HG03565 (cell line): ENCODE results near the gene TMEFF1.
A peak's percentile ranks its signal among the peaks of the same experiment; 100 is the strongest.

ENCODE experiments used
- ATAC-seq: cut with Tn5 transposase; IDR thresholded peaks from one replicate; pipeline ENCODE4 v1.9.1; 2021; ENCODE audit warnings: mild to moderate bottlenecking, moderate library complexity; ENCODE audit not compliant: unreplicated experiment

The TMEFF1 gene

DNA sequence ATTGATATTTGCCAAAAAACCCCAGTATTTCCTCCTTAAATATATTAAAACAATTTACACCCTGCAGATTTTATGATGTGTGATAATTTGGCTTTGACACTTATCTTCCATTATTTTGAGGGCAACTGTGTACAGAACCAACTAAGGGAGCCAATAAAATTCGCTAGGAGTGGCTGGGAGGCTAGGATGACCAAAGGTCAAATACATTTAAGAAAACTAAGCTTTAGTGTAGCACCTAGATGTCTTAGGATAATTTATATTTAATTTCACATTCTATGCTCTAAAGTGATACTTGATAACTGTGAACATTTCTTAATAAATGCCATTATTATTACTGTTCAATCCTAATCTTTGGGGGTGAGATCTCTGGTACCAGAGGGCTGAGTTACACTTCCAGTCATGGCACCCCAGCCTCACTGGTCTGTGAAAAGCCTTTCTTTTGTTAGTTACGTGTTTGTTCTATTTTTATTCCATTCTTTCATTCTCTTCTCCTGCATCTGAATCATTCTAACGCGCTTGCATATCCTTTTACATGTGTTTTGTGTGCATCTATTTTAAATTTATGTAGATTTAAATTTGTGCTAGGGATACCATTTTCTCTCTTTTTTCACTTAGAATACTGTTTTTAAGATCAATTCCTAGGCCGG, 26.9 kb upstream of the TMEFF1 start:
- ATAC-seq, result no peak

DNA sequence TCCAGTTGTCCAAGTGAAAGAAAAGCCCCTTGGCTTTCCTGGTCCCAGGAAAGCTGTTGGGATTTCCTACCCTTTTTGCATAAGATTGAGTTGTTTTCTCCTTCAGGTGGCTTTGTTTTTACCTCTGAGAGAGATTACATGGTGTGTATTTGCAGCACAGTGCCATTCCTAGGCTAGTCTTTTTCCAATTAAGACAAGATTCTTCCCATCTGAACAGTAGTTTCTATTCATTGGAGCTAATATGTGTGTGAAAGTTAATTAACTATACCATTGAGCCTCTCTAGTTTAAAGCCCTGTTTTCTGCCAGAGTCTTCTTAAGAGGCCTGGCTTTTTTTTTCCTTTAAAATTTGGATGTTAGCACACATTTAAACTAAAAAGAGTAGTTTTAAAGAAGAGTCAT, 25.9 kb upstream of the TMEFF1 start:
- ATAC-seq, result no peak

DNA sequence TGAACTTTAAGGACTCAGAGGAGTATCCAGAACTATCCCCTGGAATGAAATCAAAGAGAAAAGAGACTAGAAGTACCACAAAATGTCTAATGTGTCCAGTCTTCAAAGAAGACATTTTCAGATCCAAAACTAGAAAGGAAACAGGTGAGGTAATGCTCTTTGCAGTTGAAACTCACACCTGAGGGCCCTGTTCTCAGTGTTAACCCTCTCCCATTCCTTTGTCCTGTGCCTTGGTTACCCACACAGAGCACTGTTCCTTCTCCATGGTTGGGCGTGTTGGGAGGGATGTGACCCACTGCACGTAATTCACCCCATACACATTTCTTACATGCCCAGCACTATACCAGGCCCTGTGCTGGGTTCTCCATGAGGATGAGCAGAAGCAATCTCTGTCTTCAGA, 24.7 kb upstream of the TMEFF1 start:
- ATAC-seq, result no peak

DNA sequence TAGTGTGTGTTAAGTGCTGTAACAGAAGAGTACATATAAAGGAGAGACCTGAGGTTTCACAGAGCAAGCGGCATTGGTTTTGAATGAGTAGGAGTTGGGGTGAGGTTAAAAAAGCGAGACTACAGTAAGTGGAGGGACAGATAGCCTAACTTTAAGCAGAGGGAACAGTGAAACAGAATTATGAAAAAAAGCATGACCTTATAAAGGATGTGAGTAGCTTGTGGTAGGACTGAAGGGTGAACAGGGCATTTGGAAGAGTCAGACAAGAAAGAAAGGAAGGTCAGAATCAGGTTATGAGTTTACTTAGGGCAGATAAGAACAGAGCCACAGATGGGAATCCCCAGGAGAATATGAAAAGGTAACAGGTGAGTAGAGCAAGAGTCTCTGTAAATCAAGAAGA, 23.5 kb upstream of the TMEFF1 start:
- peak; percentile 83 for ATAC-seq

DNA sequence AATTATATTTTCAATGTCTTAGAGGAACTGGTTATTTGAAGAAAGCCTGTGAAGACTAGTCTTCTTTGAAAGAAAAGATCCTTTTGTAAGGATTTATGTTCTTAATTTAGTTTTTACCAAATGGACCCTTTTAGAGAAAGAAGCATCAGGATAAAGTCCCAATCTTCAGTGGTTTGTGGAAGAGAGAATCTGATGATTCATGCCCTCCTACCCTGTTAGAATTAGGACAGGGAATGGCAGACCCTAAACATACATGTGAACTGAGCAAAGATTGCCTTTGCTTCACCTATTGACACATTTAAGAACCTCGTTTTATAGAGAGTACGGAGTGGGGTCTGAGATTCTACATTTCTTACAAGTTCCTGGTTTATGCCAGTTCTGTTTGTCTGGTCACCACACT, 20.1 kb upstream of the TMEFF1 start:
- no peak for ATAC-seq

DNA sequence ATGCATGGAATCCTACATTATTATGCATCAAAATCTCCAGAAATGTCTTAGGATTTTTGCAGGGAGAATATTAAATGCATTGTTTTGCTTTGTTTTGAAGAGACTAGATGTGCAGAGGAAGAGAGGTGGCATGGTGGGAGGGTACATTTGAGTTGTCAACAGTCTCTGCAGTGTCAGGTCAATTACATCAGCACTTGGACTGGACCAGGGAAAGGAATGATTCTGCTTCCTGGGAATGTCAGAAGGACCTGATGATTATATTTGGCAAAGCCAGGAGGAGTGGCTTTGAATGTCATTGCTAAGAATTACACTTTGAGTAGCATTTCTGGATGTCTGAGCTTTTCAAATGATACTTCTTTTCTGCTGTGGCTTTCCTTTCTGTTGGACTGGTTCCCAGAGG, 17.5 kb upstream of the TMEFF1 start:
- ATAC-seq, result no peak

DNA sequence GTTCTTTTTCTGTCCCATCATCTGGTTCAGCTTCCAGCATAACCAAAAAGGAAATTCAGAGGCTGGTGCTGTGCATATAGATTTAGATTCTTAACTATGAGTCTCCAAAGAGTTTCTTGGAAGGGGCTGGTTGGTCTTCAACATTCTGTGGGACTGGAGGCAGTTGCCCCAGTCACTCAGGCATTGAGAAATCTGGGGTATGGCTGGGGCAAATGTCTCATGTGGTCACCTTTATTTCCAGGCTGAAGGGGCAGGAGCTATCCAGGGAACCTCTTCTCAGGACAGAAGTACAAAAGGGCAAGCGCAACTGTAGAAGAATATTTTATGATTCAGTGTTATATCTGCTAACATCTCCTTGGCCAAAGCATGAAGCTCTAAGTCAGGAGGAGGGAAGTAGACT, 15.4 kb upstream of the TMEFF1 start:
- ATAC-seq, result no peak

DNA sequence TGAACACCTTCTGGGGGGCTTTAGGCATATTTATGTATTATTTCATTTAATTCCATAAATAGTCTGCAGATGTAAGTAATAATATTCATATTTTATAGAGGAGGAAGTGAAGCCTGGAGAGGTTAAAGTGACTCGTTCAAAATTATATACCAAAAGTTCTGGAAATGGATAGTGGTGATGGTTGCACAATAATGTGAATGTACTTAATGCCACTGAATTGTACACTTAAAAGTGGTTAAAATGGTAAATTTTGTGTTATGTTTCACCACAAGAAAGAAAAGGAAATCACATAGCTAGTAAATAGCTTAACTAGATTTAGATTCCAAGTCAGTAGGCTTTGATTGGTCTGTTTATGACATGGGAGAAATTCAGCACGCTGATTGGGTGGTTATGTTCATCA, 13.0 kb upstream of the TMEFF1 start:
- ATAC-seq, result no peak

DNA sequence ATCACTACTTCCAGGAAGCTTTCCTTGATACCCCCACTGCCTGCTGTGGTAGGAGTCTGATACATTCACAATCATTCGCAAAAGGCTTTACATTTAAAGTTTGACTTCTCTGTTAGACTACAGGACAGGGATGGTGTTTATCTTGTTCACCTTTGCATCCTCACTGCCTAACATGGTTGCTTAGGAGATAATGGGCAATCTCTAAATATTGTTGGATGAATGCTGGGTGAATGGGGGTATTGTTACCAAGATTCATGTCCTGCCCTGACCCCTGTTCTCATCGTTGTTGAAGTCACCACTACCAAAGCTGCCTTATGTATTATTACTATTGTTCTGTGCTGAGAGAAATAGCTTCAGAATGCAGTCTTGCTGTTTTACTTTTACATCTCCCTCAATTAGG, 7.7 kb upstream of the TMEFF1 start:
- ATAC-seq, result no peak

DNA sequence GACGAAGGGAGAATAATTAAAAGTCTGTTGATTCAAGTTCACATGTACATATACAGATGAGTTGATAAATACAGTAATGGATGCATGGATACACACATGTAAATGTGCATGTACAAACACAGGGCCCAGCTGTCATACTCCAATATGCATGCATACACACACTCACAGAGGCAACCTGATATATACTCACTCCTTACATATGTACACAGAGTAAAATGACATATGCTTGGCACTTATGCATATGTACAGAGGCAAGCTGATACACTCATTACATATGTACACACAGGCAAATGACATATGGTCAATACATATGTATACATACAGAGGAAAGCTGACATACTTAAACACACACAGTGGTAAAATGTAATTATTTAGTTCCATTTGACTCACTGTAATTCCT, 7.2 kb upstream of the TMEFF1 start:
- ATAC-seq, result no peak

DNA sequence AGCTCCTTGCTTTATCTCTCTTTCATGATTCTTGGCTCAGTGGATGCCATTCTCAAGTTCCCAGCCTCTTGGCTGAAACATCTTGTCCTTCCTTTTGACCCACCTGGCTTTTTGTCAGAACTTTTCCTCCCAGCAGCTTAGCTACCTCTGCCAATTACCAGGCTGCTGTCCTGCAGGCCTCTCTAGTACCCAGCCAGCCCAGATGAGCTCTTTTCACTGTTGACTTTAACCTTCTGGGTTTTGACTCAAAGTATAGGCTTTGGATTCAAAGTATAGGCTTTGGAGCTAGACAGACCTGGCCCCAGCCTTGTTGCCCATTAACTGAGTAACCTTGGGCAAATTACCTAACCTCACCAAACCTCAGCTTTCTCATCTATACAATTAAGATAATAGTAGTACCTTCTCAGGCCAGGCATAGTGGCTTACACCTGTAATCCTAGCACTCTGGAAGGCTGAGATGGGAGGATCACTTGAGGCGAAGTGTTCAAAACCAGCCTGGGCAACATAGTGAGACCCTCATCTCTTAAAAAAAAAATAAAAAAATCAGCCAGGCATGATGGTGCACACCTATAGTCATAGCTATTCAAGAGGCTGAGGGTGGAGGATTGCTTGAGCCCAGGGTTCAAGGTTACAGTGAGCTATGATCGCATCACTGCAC, 6.6 kb upstream of the TMEFF1 start:
- ATAC-seq, result no peak

DNA sequence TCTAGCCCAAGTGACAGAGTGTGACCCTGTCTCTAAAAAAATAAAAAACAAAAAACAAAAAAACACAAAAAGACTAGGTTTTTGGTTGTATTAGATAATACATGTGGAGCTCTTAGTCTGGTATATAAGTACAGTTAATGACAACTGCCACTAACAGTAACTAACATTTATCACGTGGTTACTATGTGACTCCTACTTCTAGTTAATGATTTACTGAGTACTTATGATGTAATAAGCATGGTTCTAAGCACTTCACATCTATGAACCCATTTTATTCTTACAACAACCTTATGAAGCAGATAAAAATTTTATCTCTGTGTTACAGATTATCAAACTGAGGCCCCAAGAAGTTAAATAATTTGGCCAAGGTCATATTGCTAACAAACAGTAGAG, 6.1 kb upstream of the TMEFF1 start:
- ATAC-seq, result no peak

DNA sequence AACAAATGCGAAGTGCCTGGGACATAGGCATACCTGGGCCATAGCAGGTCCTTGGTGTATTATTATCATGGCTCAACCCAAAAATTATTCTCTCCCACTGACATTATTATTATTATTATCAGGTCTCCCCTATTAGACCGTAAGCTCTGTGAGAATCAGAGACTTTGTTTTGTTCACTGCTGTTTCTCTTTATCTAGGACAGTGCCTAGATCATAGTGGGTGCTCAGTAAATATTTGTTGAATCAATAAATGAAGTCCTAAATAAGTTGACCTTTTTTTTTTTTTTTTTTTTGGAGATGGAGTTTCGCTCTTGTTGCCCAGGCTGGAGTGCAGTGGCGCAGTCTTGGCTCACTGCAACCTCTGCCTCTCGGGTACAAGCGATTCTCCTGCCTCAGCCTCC, 4.9 kb upstream of the TMEFF1 start:
- no peak for ATAC-seq

DNA sequence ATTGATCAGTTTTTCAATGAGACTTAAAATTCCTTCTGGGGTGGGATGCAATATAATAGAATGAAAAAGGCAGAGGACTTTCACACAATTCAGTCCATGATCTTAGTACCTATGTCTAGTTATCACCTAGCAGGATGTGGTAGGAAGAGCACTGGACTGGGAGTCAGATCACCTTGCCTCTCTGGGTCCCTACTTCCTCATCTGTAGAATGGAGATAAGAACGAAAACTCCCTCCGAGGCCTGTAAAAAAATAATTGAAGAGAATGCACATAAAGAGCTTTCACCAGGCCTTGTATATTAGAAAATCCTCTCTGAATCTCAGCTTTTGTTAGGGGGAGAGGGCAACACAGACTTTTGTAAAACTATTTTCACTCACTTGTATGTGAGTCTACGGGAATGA, 681 bp upstream of the TMEFF1 start:
- no peak for ATAC-seq

DNA sequence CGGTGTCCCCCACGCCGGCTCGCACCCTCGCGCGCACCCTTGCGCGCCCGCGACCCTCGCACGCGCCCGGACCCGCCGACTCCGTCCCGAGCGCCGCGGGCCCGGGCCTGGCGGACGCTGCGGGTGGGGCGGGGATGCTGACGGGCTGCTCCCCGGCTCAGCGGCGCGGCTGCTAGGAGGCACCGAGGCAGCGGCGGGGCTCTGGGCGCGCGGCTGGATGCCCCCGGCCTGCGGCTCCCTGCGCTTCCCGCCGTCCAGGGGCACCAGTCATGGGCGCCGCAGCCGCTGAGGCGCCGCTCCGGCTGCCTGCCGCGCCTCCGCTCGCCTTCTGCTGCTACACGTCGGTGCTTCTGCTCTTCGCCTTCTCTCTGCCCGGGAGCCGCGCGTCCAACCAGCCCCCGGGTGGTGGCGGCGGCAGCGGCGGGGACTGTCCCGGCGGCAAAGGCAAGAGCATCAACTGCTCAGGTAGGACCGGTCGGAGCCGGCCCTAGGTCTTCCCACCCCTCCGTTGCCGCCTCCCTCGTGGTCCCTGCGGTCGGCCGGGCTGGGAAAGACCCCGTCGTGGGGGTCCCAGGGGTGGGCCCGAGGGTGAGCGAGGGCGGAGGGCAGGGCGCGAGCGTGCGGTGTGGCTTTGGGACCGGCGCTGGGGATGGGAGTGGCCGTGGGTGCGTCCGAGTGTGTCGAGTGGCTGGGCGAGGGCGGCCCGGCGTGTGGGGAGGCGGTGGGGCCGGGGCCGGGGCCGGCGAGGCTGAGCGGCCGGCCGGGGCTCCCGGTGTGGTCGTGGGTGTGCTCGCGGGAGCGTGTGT, 530 bp downstream of the TMEFF1 start:
- peak; percentile 57 for ATAC-seq

DNA sequence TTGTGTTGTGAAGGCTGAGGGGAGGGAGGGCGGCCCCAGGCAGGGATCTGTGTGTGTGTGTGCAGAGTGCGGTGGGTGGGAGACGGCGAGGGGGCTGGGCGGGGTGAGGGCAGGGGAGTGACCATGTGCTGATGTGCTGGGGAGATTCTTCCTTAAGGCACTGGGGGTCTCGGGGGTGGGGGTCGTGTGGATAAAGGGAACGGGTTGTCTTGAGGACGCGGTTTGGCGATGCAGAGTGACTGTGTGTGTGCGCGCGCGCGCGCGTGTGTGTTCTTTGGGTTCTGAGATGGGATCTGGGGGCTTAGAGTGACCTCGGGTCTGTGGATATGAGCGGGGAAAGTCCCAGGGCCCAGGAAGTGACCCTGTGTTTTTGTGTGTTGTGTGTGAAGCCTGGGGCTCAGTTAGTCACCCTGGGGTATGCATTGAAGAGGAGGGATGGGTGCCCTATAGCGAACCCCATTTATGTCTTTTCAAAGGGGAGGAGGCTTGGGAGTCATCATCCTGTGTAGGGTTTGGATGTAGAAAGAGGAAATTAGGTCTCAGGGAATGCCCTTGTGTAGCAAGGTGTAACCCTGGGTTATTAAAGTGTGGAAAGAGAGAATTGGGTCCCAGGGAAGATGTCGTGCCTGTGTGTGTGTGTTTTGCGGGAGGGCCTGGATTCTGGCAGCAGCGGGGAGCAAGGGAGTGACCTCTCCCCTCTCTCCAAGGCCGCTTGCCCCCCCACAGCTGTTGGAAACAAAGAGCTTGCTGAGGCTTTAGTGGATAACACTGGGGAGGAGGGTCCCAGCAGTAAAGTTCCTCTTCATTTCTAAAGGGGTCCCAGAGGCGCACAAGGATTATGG, 1.4 kb downstream of the TMEFF1 start:
- no peak for ATAC-seq

DNA sequence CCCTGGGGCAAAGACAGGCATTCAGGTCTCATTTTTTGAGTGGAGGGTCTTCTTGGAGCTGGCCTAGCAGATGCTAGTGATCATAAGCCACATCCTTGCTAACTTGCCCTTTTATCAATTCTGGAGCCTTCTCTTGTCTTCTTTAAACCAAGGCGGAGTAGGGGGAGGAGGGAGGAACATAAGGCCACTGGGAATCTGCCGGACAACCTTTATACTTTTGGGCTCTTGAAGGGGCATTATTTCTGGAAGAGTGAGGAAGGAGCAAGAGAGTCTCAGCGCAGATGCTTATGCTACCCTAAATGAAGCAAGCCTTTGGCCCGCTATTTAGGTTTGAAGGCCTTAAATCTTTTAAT, 2.0 kb downstream of the TMEFF1 start:
- no peak for ATAC-seq

DNA sequence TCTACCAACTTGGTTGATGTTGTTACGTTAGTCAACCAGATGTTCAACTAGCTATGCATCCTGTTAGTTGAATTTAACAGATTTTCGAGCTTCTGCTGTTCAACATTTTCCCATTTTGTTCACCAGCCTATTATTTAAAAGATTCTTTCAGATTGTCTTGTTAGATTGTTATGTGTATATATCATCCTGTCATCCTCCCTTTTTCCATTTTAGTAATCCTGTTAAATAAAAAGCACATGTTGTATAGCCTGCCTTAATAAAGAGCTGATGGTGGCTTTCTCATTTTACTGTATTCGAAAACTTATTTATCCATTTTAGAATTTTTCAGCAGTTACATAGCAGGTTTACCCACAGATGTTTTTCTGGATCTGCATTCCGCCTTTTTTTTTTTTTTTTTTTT, 4.3 kb downstream of the TMEFF1 start:
- no peak for ATAC-seq

DNA sequence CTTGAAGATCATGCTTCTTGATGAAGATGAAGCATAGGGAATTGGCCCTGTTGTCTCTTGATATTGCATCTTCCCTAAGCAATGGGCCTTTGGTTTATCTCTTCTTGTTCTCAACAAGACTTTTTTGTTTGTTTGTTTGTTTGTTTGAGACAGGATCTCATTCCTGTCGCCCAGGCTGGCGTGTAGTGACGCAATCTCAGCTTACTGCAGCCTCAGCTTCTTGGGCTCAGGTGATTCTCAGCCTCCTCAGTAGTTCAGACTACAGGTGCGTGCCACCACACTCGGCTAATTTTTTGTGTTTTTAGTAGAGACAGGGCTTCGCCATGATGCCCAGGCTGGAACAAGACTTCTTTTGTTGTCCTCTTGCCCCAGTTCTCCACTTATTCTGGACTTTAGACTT, 5.2 kb downstream of the TMEFF1 start:
- ATAC-seq, result no peak

DNA sequence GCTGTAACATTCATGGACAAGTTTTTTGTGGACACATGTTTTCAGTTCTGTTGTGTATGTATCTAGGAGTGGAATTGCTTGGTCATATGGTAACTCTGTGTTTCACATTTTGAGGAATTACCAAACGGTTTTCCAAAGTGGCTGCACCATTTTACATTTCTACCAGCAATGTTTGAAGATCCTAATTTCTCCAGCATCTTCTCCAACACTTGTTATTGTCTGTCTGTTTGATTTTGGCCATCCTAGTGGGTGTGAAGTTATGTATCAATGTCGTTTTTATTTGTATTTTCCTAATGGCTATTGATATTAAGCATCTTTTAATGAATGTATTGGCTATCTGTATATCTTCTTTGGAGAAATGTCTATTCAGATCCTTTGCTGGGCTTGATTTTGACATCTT, 6.9 kb downstream of the TMEFF1 start:
- ATAC-seq, result no peak

DNA sequence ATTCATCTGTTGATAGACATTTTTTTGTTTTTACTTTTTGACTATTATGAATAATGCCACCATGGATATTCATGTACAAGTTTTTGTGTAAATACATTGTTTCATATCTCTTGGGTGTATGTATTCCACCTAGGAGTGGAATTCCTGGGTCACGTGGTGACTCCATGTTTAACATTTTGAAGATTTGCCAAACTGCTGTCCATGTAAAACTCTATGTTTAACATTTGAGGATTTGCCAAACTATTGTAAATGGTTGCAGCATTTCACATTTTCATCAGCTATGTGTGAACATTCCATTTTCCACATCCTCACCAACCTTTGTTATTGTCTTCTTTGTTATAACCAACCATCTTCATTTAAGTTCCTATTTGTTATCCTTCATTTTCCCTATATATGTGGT, 12.2 kb downstream of the TMEFF1 start:
- ATAC-seq, result no peak
